Putamen (tissue), 1 donor: ENCODE results near the gene PDIA6.
"Not testable (repeated sequence)": the region's sequence is repeated elsewhere in the genome, so short reads cannot be mapped to it uniquely, and the experiment has no call there.

Experiments
- DNase-seq: peaks from one replicate; pipeline ENCODE4 v3.0.0-alpha.2; 2016; ENCODE audit warnings: low spot score

The PDIA6 gene

GRCh38 chr2:10832203-10832936 is 19.8 kb upstream of the PDIA6 start:
- DNase-seq = peak; percentile 79

- DNase-seq = no peak
Measured at GRCh38 chr2:10831400-10831985, 18.9 kb upstream of the PDIA6 start.

GRCh38 chr2:10830641-10831399 is 18.2 kb upstream of the PDIA6 start:
- DNase-seq = no peak

- no peak for DNase-seq
Measured at GRCh38 chr2:10830203-10830602, 17.6 kb upstream of the PDIA6 start.

GRCh38 chr2:10829299-10829698 is 16.7 kb upstream of the PDIA6 start:
- DNase-seq = no peak

- DNase-seq = no peak
Measured at GRCh38 chr2:10828346-10828745, 15.8 kb upstream of the PDIA6 start.

- DNase-seq = no peak
Measured at GRCh38 chr2:10826625-10827024, 14.0 kb upstream of the PDIA6 start.

- DNase-seq = no peak
Measured at GRCh38 chr2:10826026-10826425, 13.4 kb upstream of the PDIA6 start.

- DNase-seq = no peak
Measured at GRCh38 chr2:10824191-10824590, 11.6 kb upstream of the PDIA6 start.

- no peak for DNase-seq
Measured at GRCh38 chr2:10820978-10821695, 8.6 kb upstream of the PDIA6 start.

GRCh38 chr2:10820562-10820961 is 8.0 kb upstream of the PDIA6 start:
- no peak for DNase-seq

GRCh38 chr2:10819714-10820314 is 7.2 kb upstream of the PDIA6 start:
- DNase-seq = no peak

- DNase-seq = no peak
Measured at GRCh38 chr2:10818984-10819383, 6.4 kb upstream of the PDIA6 start.

GRCh38 chr2:10818305-10818704 is 5.7 kb upstream of the PDIA6 start:
- DNase-seq = not testable (repeated sequence)

DNA sequence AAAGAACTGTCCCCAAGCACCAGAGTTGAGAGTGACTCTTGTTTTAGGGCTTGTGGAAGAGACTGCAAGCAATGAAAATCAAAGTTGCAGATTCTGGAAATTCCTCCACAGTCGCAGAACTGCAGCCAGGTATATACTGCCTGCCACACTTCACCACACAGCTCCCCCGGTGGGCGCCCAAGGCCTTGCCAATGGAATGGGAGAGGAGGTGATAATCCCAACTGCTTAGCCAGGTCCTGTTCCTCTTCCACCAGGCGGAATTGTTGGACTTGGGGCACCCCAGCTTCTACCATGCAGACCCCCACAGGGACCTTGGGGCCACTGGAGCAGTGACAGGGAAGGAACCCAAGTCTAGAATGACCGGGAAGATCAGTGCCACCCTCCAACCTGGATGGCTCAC is 4.8 kb upstream of the PDIA6 start:
- DNase-seq = no peak

DNA sequence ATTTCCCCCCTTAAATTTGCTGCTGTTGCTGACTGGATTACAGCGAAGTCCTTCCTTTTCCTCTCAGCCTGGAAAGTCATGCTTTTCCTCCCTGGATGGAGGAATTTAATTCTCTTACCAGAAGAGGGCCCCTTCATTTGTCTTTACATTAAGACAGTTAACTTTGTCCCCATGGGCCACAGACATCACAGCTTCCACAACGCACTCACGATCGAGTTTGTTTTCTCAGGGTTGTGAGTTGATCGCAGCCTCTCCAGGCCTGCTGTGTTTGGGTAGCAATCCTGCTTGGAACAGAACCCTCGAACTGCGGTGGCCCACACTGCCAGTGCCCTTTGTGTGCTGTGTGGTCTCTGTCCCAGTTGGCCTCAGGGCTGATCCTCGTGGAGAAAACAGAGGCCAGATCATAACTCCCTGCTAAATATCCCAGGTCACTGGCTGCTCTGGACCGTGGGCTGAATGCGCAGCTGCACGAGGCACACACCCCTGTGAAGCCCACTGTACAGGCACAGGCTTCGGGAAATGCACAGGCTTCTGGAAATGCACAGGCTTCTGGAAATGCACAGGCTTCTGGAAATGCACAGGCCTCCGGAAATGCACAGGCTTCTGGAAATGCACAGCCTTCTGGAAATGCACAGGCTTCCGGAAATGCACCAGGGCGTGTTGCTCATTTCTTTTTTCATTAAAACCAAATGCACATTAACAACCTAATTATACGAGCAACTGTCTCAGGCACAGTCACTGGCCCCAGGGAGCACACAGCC is 2.2 kb upstream of the PDIA6 start:
- no peak for DNase-seq

DNA sequence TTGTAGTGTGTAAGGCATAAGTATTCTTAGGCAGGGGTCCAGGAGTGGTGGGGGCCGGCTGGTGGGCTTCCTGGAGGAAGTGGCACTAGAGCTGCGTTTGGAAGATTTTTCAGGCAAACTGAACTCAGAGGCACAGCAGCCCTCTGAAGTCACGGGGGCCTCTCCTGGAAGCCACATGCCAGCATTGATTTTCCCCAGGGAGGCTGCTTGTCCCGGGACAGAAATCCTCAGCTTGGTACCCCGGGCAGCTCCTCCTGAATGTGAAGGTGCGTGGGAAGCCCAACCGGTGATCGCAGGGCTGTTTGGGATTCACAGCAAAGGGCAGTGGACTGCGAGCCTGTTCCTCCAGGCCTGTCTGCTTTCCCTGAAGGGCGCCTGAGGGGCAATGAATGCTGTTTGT is 1.6 kb upstream of the PDIA6 start:
- no peak for DNase-seq

- DNase-seq = not testable (repeated sequence)
Measured at GRCh38 chr2:10813163-10814138, 866 bp upstream of the PDIA6 start.

DNA sequence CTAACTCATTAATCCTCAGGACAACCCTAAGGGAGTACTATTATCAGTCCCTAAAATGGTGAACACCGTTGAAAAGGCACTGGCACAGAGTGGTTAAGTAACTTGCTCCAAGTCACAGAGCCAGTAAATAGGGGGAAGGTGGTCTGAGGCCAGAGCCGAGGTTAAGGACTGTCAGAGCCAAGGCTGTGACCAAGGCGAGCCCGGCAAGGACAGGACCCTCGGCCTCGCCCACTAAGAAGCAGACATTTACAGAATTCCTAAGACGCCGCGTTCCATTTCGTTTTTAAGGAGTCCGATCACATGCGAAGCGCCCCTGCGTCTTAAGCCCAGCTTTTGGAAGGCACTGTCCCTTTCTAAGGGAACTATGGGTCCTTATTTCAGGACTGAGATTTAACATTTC is 1.1 kb downstream of the PDIA6 start:
- DNase-seq = no peak
